WTC11 (cell line): ENCODE results near the gene SPTLC2. TPM values are rescaled to one million over a fixed set of nuclear protein-coding genes. Genes with fewer than 3 reads are reported as not detected.

Source experiments
- ATAC-seq: fragments of 200-7000 bp; cut with Tn5 transposase; 2 replicates; pipeline ENCODE4 v1.10.0; 2021; ENCODE audit warnings: mild to moderate bottlenecking, moderate library complexity
- CTCF ChIA-PET: fragments of 300-600 bp; sonication (Branson Sonifier 250); formaldehyde crosslinking; loops from one replicate; lab custom pipeline; 2021; ENCODE audit warnings: antibody characterized with exemption; lab: Charles Lee
- POLR2A ChIA-PET: fragments of 350-600 bp; sonication (Branson Sonifier 250); formaldehyde crosslinking; loops from one replicate; lab custom pipeline; 2021; ENCODE audit warnings: antibody characterized with exemption; lab: Charles Lee
- DNase-seq: peaks from one replicate; pipeline ENCODE4 v3.0.0; 2021; ENCODE audit warnings: low spot score
- H3K27ac Mint-ChIP-seq: 2 replicates; pipeline ENCODE4 v1.8.0; 2021; ENCODE audit warnings: mixed read lengths
- H3K27me3 Mint-ChIP-seq: 2 replicates; pipeline ENCODE4 v1.8.0; 2021; ENCODE audit warnings: low read depth, mild to moderate bottlenecking, moderate library complexity, mixed read lengths
- H3K36me3 Mint-ChIP-seq: 2 replicates; pipeline ENCODE4 v1.8.0; 2021; ENCODE audit warnings: mixed read lengths
- H3K4me1 Mint-ChIP-seq: 2 replicates; pipeline ENCODE4 v1.8.0; 2022; ENCODE audit warnings: mixed read lengths
- H3K4me3 Mint-ChIP-seq: 2 replicates; pipeline ENCODE4 v1.8.0; 2021; ENCODE audit warnings: mild to moderate bottlenecking, moderate library complexity, mixed read lengths
- H3K9me3 Mint-ChIP-seq: 2 replicates; pipeline ENCODE4 v1.8.0; 2021; ENCODE audit warnings: mixed read lengths
- AFF4 ChIP-seq: sonication (generic); formaldehyde crosslinking; IDR thresholded peaks from 2 replicates; pipeline ENCODE4 v1.8.1; 2023; ENCODE audit warnings: mild to moderate bottlenecking, missing genetic modification reagents, borderline replicate concordance
- CBFB ChIP-seq: sonication (generic); formaldehyde crosslinking; IDR thresholded peaks from 2 replicates; pipeline ENCODE4 v1.8.1; 2022; ENCODE audit warnings: mild to moderate bottlenecking, low read depth, missing genetic modification reagents
- CREB1 ChIP-seq: sonication (generic); formaldehyde crosslinking; IDR thresholded peaks from 2 replicates; pipeline ENCODE4 v1.8.0; 2023; ENCODE audit warnings: mild to moderate bottlenecking, missing genetic modification reagents
- E2F5 ChIP-seq: sonication (generic); formaldehyde crosslinking; IDR thresholded peaks from 2 replicates; pipeline ENCODE4 v1.8.1; 2022; ENCODE audit warnings: mild to moderate bottlenecking, moderate library complexity, missing genetic modification reagents
- EMX1 ChIP-seq: fragments of 250-450 bp; sonication (Bioruptor Pico); IDR thresholded peaks from 2 replicates; pipeline ENCODE4 v1.8.0; 2021; ENCODE audit warnings: mild to moderate bottlenecking
- FOXP4 ChIP-seq: sonication (generic); formaldehyde crosslinking; IDR thresholded peaks from 2 replicates; pipeline ENCODE4 v1.8.0; 2022; ENCODE audit warnings: mild to moderate bottlenecking, missing genetic modification reagents
- GTF2I ChIP-seq: fragments of 250-450 bp; sonication (Bioruptor Pico); conservative IDR thresholded peaks from 2 replicates; pipeline ENCODE4 v1.4.0; 2021; ENCODE audit warnings: mild to moderate bottlenecking
- NFATC4 ChIP-seq: fragments of 250-450 bp; sonication (Bioruptor Pico); IDR thresholded peaks from 2 replicates; pipeline ENCODE4 v1.9.0; 2021; ENCODE audit warnings: mild to moderate bottlenecking
- NR1H2 ChIP-seq: sonication (generic); formaldehyde crosslinking; IDR thresholded peaks from 2 replicates; pipeline ENCODE4 v1.9.0; 2021; ENCODE audit warnings: mild to moderate bottlenecking, moderate library complexity, missing genetic modification reagents
- PRDM15 ChIP-seq: sonication (generic); formaldehyde crosslinking; IDR thresholded peaks from 2 replicates; pipeline ENCODE4 v1.8.0; 2022; ENCODE audit warnings: missing genetic modification reagents
- RELA ChIP-seq: sonication (generic); formaldehyde crosslinking; IDR thresholded peaks from 2 replicates; pipeline ENCODE4 v1.8.1; 2022; ENCODE audit warnings: missing genetic modification reagents, mild to moderate bottlenecking, borderline replicate concordance
- STAT6 ChIP-seq: sonication (generic); formaldehyde crosslinking; conservative IDR thresholded peaks from 2 replicates; pipeline ENCODE4 v1.8.1; 2023; ENCODE audit warnings: mild to moderate bottlenecking, low read depth, missing genetic modification reagents, moderate library complexity
- TCF7 ChIP-seq: sonication (generic); formaldehyde crosslinking; IDR thresholded peaks from 2 replicates; pipeline ENCODE4 v1.8.0; 2022; ENCODE audit warnings: mild to moderate bottlenecking, low read depth, missing genetic modification reagents, moderate library complexity
- TEAD1 ChIP-seq: sonication (generic); formaldehyde crosslinking; IDR thresholded peaks from 2 replicates; pipeline ENCODE4 v1.8.0; 2022; ENCODE audit warnings: mild to moderate bottlenecking, missing genetic modification reagents
- ZBTB21 ChIP-seq: sonication (generic); formaldehyde crosslinking; IDR thresholded peaks from 2 replicates; pipeline ENCODE4 v1.8.1; 2023; ENCODE audit warnings: mild to moderate bottlenecking, missing genetic modification reagents, borderline replicate concordance
- ZMAT4 ChIP-seq: fragments of 250-450 bp; sonication (Bioruptor Pico); IDR thresholded peaks from 2 replicates; pipeline ENCODE4 v1.9.0; 2021; ENCODE audit warnings: mild to moderate bottlenecking
- ZNF138 ChIP-seq: sonication (generic); formaldehyde crosslinking; conservative IDR thresholded peaks from 2 replicates; pipeline ENCODE4 v1.8.1; 2022; ENCODE audit warnings: mild to moderate bottlenecking, moderate library complexity, missing genetic modification reagents
- ZNF219 ChIP-seq: sonication (generic); formaldehyde crosslinking; IDR thresholded peaks from 2 replicates; pipeline ENCODE4 v1.8.0; 2023; ENCODE audit warnings: missing genetic modification reagents, mild to moderate bottlenecking, borderline replicate concordance
- ZNF317 ChIP-seq: sonication (generic); formaldehyde crosslinking; IDR thresholded peaks from 2 replicates; pipeline ENCODE4 v1.8.1; 2023; ENCODE audit warnings: low read depth, mild to moderate bottlenecking, moderate library complexity, missing genetic modification reagents, borderline replicate concordance
- ZNF396 ChIP-seq: fragments of 250-450 bp; sonication (Bioruptor Pico); IDR thresholded peaks from 2 replicates; pipeline ENCODE4 v1.8.0; 2021; ENCODE audit warnings: mild to moderate bottlenecking, moderate library complexity, borderline replicate concordance
- ZNF423 ChIP-seq: fragments of 250-450 bp; sonication (Bioruptor Pico); IDR thresholded peaks from 2 replicates; pipeline ENCODE4 v2.1.2; 2022; ENCODE audit warnings: mild to moderate bottlenecking, moderate library complexity
- total RNA-seq: library from RNA; stranded (reverse); gene quantifications from 3 replicates; pipeline ENCODE4 v1.2.3, GENCODE V29; 2021

Gene SPTLC2
- total RNA-seq, 1 experiment from 2014 or later: 40.1 TPM

- TF ChIP-seq NFATC4 (CRISPR knock-in tag) (no peak), ZMAT4 (CRISPR knock-in tag) (no peak)
Observed at GRCh38 chr14:77613201-77613600, 3.2 kb downstream of the SPTLC2 start (continued).

- DNase-seq (no peak), ATAC-seq (no peak)
- no peak for TF ChIP-seq ZNF423 (CRISPR knock-in tag)
- TF ChIP-seq RELA: no peak
- no peak for TF ChIP-seq ZNF317 (CRISPR knock-in tag)
- TF ChIP-seq CBFB (CRISPR knock-in tag): no peak
- no peak for TF ChIP-seq TCF7 (CRISPR knock-in tag)
- no peak for TF ChIP-seq AFF4 (CRISPR knock-in tag)
- TF ChIP-seq TEAD1: no peak
- no peak for TF ChIP-seq STAT6
- TF ChIP-seq PRDM15 (CRISPR knock-in tag): no peak
- no peaks in the 10 kb centered on the region for H3K27me3 Mint-ChIP-seq
- ChIA-PET CTCF (interaction anchor here (0.7 kb wide), 1 partner anchor 141 kb away, joined by 3 read pairs; no protein-coding TSS in a partner anchor), POLR2A (no interaction called here)
- H3K36me3 Mint-ChIP-seq: no peaks in the 10 kb centered on the region
- H3K9me3 Mint-ChIP-seq: no peaks in the 10 kb centered on the region
- H3K27ac Mint-ChIP-seq: no peak overlapping the region
- H3K4me1 Mint-ChIP-seq: peaks cover 42% of the 10 kb centered on the region
- no peak overlapping the region for H3K4me3 Mint-ChIP-seq
Observed at GRCh38 chr14:77612011-77612620, 4.3 kb downstream of the SPTLC2 start.

- Mint-ChIP-seq H3K27ac (no peak overlapping the region), H3K4me3 (no peak overlapping the region), H3K27me3 (no peaks in the 10 kb centered on the region), H3K9me3 (no peaks in the 10 kb centered on the region), H3K36me3 (no peaks in the 10 kb centered on the region), H3K4me1 (peaks cover 39% of the 10 kb centered on the region)
- CTCF ChIA-PET: no interaction called here
- ATAC-seq (no peak), DNase-seq (no peak)
- POLR2A ChIA-PET: no interaction called here
- TF ChIP-seq E2F5 (CRISPR knock-in tag) (no peak), ZNF219 (CRISPR knock-in tag) (no peak), NR1H2 (CRISPR knock-in tag) (no peak), EMX1 (CRISPR knock-in tag) (no peak), FOXP4 (CRISPR knock-in tag) (no peak), ZNF396 (CRISPR knock-in tag) (no peak), ZNF138 (CRISPR knock-in tag) (no peak), ZBTB21 (CRISPR knock-in tag) (no peak), GTF2I (CRISPR knock-in tag) (no peak), CREB1 (CRISPR knock-in tag) (no peak)
Observed at GRCh38 chr14:77610553-77610952, 5.9 kb downstream of the SPTLC2 start.
